ENCODE data around the gene XXYLT1.
"Not testable (repeated sequence)": the region's sequence is repeated elsewhere in the genome, so short reads cannot be mapped to it uniquely, and the experiment has no call there.

- TF ChIP-seq CTCF (IDR thresholded peaks at IDR 0.05 in 8 of 11, conservative IDR thresholded peaks at IDR 0.05 in 3 of 11); POLR2A (IDR thresholded peaks at IDR 0.05); POLR2AphosphoS5 (IDR thresholded peaks at IDR 0.05): not testable (repeated sequence)
Measured at GRCh38 chr3:195087840-195088601, 182.9 kb downstream of the XXYLT1 start.

Data from spleen (tissue), 7 donors.